GM12892 (cell line): ENCODE data around the gene LRRC47.

ENCODE experiments used
- POLR2A ChIP-seq: IDR thresholded peaks from 2 replicates; pipeline ENCODE4 v1.6.1; 2011; ENCODE audit warnings: low read depth, low read length, control low read depth
- POLR2AphosphoS5 ChIP-seq: IDR thresholded peaks from 2 replicates; pipeline ENCODE4 v1.6.1; 2011; ENCODE audit warnings: low read depth, low read length, control low read depth
- TAF1 ChIP-seq: IDR thresholded peaks from 2 replicates; pipeline ENCODE4 v1.6.1; 2011; ENCODE audit warnings: low read depth, mild to moderate bottlenecking, control low read depth, low read length, borderline replicate concordance

- no peak for TF ChIP-seq POLR2A
- no peak for TF ChIP-seq POLR2AphosphoS5
- TF ChIP-seq TAF1: no peak
Observed at GRCh38 chr1:3762873-3763228, 33.4 kb downstream of the LRRC47 start.
